Smooth muscle cell (in vitro differentiated cells): ENCODE results near the gene HSD17B3. TPM values are rescaled to one million over a fixed set of nuclear protein-coding genes. Genes with fewer than 3 reads are reported as not detected.

Experiments used
- DNase-seq: peaks from one replicate; lab custom pipeline; 2025; ENCODE audit not compliant: unreplicated experiment; lab: John Stamatoyannopoulos, UW
- H2AFZ ChIP-seq: fragments of 200-600 bp; sonication (generic); 2 replicates; pipeline ENCODE4 v1.6.0; 2016; ENCODE audit warnings: antibody characterized with exemption, low read depth, mild to moderate bottlenecking
- H3F3A ChIP-seq: fragments of 200-600 bp; sonication (generic); 2 replicates; pipeline ENCODE4 v1.6.0; 2017; ENCODE audit warnings: antibody characterized with exemption, low read depth
- H3K27ac ChIP-seq: fragments of 200-600 bp; sonication (generic); 2 replicates; pipeline ENCODE4 v1.5.1; 2016; ENCODE audit warnings: low read depth, mild to moderate bottlenecking
- H3K27me3 ChIP-seq: fragments of 200-600 bp; sonication (generic); 2 replicates; pipeline ENCODE4 v1.6.1; 2016; ENCODE audit warnings: low read depth, mild to moderate bottlenecking
- H3K36me3 ChIP-seq: fragments of 200-600 bp; sonication (generic); 2 replicates; pipeline ENCODE4 v1.5.1; 2016; ENCODE audit warnings: low read depth
- H3K4me1 ChIP-seq: fragments of 200-600 bp; sonication (generic); 2 replicates; pipeline ENCODE4 v1.5.1; 2016; ENCODE audit warnings: low read depth
- H3K4me2 ChIP-seq: fragments of 200-600 bp; sonication (generic); 2 replicates; pipeline ENCODE4 v1.6.0; 2016; ENCODE audit warnings: mild to moderate bottlenecking
- H3K4me3 ChIP-seq: fragments of 200-600 bp; sonication (generic); 2 replicates; pipeline ENCODE4 v1.5.1; 2016; ENCODE audit warnings: mild to moderate bottlenecking
- H3K79me2 ChIP-seq: fragments of 200-600 bp; sonication (generic); 2 replicates; pipeline ENCODE4 v1.6.0; 2016; ENCODE audit warnings: low read depth, mild to moderate bottlenecking
- H3K9ac ChIP-seq: fragments of 200-600 bp; sonication (generic); 2 replicates; pipeline ENCODE4 v1.6.0; 2016; ENCODE audit warnings: low read depth
- H3K9me3 ChIP-seq: fragments of 200-600 bp; sonication (generic); replicated peaks from 2 replicates; pipeline ENCODE4 v1.5.1; 2016; ENCODE audit warnings: low read depth
- H4K20me1 ChIP-seq: fragments of 200-600 bp; sonication (generic); 2 replicates; pipeline ENCODE4 v1.6.0; 2016; ENCODE audit warnings: low read depth
- CTCF ChIP-seq: fragments of 200-600 bp; sonication (generic); IDR thresholded peaks from 2 replicates; pipeline ENCODE4 v1.5.1; 2017; ENCODE audit warnings: borderline replicate concordance, mild to moderate bottlenecking, antibody characterized with exemption; ENCODE audit not compliant: insufficient read depth, poor library complexity, severe bottlenecking
- WGBS: methylation state at CpG from one replicate; pipeline ENCODE4 v1.1.7; 2016; ENCODE audit warnings: low lambda C conversion rate; 5-methylcytosine and 5-hydroxymethylcytosine counted together
- polyA plus RNA-seq: library from polyadenylated mRNA; unstranded; fragments of >200 nt; fragmentation: Nextera tagmentation; extraction: Ambion mirVana; gene quantifications from 2 replicates; pipeline ENCODE4 v1.2.1, GENCODE V29; 2016
- total RNA-seq: library from RNA; depleted of rRNA; stranded (reverse); fragments of >200 nt; gene quantifications from 2 replicates; pipeline ENCODE4 v1.2.3, GENCODE V29; 2014

HSD17B3 gene
- total and polyA plus RNA-seq, 2 experiments from 2014 or later, result 0.31 to 0.40 TPM

- no peak overlapping the region for H3K27ac ChIP-seq
- H3K4me1 ChIP-seq, result peaks cover 8% of the 10 kb centered on the region
- 85% methylated on average over 18 of the region's 18 CpGs for WGBS
- H3K9me3 ChIP-seq, result no peaks in the 10 kb centered on the region
- no peak for TF ChIP-seq CTCF
- DNase-seq, result no peak
- H4K20me1 ChIP-seq, result no peaks in the 10 kb centered on the region
- no peaks in the 10 kb centered on the region for H3K36me3 ChIP-seq
- H3K27me3 ChIP-seq, result no peaks in the 10 kb centered on the region
- no peaks in the 10 kb centered on the region for H3K79me2 ChIP-seq
- H3K9ac ChIP-seq, result no peak overlapping the region
- no peaks in the 10 kb centered on the region for H3F3A ChIP-seq
- no peak overlapping the region for H3K4me3 ChIP-seq
- no peak overlapping the region for H2AFZ ChIP-seq
- H3K4me2 ChIP-seq, result no peak overlapping the region
These were observed 46.3 kb downstream of the HSD17B3 start for GRCh38 chr9:96255698-96256097.

- H4K20me1 ChIP-seq, result no peaks in the 10 kb centered on the region
- H2AFZ ChIP-seq, result peak overlapping the region; percentile 21
- TF ChIP-seq CTCF, result no peak
- no peaks in the 10 kb centered on the region for H3K27me3 ChIP-seq
- no peaks in the 10 kb centered on the region for H3K36me3 ChIP-seq
- no peak for DNase-seq
- no peaks in the 10 kb centered on the region for H3K9me3 ChIP-seq
- no peaks in the 10 kb centered on the region for H3F3A ChIP-seq
- H3K4me3 ChIP-seq, result no peak overlapping the region
- H3K27ac ChIP-seq, result no peak overlapping the region
- peaks cover 8% of the 10 kb centered on the region for H3K4me1 ChIP-seq
- 70% methylated on average over 11 of the region's 11 CpGs for WGBS
- no peaks in the 10 kb centered on the region for H3K79me2 ChIP-seq
- peak overlapping the region; percentile 43 for H3K4me2 ChIP-seq
- no peak overlapping the region for H3K9ac ChIP-seq
These were observed 48.8 kb downstream of the HSD17B3 start for GRCh38 chr9:96253059-96253696.

- 93% methylated on average over 4 of the region's 4 CpGs for WGBS
- Histone ChIP-seq H3K36me3 (no peaks in the 10 kb centered on the region), H3F3A (no peaks in the 10 kb centered on the region), H3K4me1 (no peaks in the 10 kb centered on the region), H3K27me3 (no peaks in the 10 kb centered on the region), H3K4me2 (no peak overlapping the region), H3K4me3 (no peak overlapping the region), H3K9me3 (no peaks in the 10 kb centered on the region), H3K9ac (no peak overlapping the region), H3K79me2 (no peaks in the 10 kb centered on the region), H4K20me1 (no peaks in the 10 kb centered on the region), H3K27ac (no peak overlapping the region), H2AFZ (no peak overlapping the region)
- no peak for DNase-seq
- no peak for TF ChIP-seq CTCF
These were observed 50.5 kb downstream of the HSD17B3 start for GRCh38 chr9:96251451-96251850.

GRCh38 chr9:96249746-96250145 lies 52.2 kb downstream of the HSD17B3 start:
- H3K27me3 ChIP-seq, result no peaks in the 10 kb centered on the region
- H3K4me2 ChIP-seq, result no peak overlapping the region
- no peaks in the 10 kb centered on the region for H3K36me3 ChIP-seq
- no peak overlapping the region for H3K4me3 ChIP-seq
- no peaks in the 10 kb centered on the region for H3F3A ChIP-seq
- DNase-seq, result no peak
- 76% methylated on average over 6 of the region's 6 CpGs for WGBS
- no peaks in the 10 kb centered on the region for H3K79me2 ChIP-seq
- no peak overlapping the region for H3K27ac ChIP-seq
- no peaks in the 10 kb centered on the region for H4K20me1 ChIP-seq
- no peaks in the 10 kb centered on the region for H3K4me1 ChIP-seq
- H2AFZ ChIP-seq, result no peak overlapping the region
- TF ChIP-seq CTCF, result no peak
- H3K9ac ChIP-seq, result no peak overlapping the region
- no peaks in the 10 kb centered on the region for H3K9me3 ChIP-seq
